IMR-90 (cell line): ENCODE measurements around the gene PTK6. TPM values are rescaled to one million over a fixed set of nuclear protein-coding genes. Genes with fewer than 3 reads are reported as not detected.
A peak's percentile ranks its signal among the peaks of the same experiment; 100 is the strongest.

Source experiments
- SMC3 ChIP-seq: fragments of 150-350 bp; IDR thresholded peaks from 2 replicates; pipeline ENCODE4 v1.6.1; 2016; ENCODE audit warnings: low read depth, mild to moderate bottlenecking, antibody characterized with exemption, low read length, moderate library complexity
- polyA plus RNA-seq, 3 experiments: library from polyadenylated mRNA; depleted of rRNA; stranded (reverse); fragments of >200 nt; gene quantifications; 2 replicates each; pipeline ENCODE4 v1.2.3, GENCODE V29; 2012; ENCODE audit warnings: low replicate concordance in 1 of 3
- total RNA-seq: library from RNA; depleted of rRNA; stranded (reverse); fragments of >200 nt; gene quantifications from 2 replicates; pipeline ENCODE4 v1.2.3, GENCODE V29; 2012
- TF ChIP-seq, protein P1 (sequence below): fragments of 150-350 bp; IDR thresholded peaks from 2 replicates; pipeline ENCODE4 v1.6.1; 2016; ENCODE audit warnings: low read depth, mild to moderate bottlenecking, low read length, moderate library complexity, borderline replicate concordance

The PTK6 gene
- total and polyA plus RNA-seq, 2 of the 4 experiments (the other 2 are of a cell fraction): not detected

DNA sequence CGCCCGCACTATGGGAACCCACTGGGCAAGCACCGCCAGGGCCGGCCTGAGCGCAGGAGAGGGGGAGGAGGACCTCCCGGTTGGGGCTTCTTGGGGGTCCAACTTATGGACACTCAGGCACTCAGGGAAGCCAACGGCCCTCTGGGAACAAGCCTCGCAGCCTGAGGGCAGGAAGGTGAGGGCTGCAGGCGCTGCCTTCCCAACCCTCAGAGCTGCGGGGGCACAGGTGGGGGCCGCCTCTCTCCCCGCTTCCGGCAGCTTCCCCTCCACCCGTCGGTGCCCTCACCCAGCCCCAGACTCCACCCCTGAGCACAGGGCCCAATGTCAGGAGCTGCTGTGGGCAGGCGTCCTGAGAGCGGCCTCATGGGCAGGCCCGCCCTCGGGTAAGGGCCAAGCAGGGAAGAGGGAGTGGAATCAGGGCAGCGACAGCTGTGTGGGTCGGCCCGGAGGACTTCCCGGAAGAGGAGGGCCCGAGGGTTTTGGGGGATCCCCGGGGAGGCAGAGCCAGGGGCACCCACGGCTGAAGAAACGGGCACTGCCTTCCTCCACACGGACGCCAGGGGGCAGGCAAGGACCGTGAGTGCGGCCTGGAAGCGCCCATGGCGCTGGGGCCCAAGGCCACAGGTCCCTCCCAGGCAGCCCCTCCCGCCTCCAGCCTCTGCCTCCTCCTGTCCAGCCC, 488 bp upstream of the PTK6 start (continued):
- TF ChIP-seq, protein P1, sequence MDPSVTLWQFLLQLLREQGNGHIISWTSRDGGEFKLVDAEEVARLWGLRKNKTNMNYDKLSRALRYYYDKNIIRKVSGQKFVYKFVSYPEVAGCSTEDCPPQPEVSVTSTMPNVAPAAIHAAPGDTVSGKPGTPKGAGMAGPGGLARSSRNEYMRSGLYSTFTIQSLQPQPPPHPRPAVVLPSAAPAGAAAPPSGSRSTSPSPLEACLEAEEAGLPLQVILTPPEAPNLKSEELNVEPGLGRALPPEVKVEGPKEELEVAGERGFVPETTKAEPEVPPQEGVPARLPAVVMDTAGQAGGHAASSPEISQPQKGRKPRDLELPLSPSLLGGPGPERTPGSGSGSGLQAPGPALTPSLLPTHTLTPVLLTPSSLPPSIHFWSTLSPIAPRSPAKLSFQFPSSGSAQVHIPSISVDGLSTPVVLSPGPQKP: no peak
- TF ChIP-seq SMC3: peak; percentile 86
